ENCODE measurements around the gene OR13C3. TPM values are rescaled to one million over a fixed set of nuclear protein-coding genes. Genes with fewer than 3 reads are reported as not detected.
"Not testable (repeated sequence)": the region's sequence is repeated elsewhere in the genome, so short reads cannot be mapped to it uniquely, and the experiment has no call there.

Gene OR13C3
- total RNA-seq, 1 donor from 2014 or later: not detected

DNA sequence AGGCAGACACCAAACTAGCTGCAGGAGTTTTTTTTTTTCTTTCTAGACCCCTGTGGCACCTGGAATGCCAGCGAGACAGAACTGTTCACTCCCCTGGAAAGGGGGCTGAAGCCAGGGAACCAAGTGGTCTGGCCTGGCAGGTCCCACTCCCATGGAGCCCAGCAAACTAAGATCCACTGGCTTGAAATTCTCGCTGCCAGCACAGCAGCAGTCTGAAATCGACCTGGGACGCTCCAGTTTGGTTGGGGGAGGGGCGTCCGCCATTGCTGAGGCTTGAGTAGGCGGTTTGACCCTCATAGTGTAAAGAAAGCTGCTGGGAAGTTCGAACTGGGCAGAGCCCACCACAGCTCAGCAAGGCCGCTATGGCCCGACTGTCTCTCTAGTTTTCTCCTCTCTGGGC lies 16.4 kb downstream of the OR13C3 start:
- H3K36me3 Mint-ChIP-seq (ENCODE audit: low read depth); H3K9me3 Mint-ChIP-seq; DNase-seq (ENCODE audit: low spot score); H3K4me3 Mint-ChIP-seq; intact Hi-C loops (cut with micrococcal nuclease); H3K27me3 Mint-ChIP-seq (ENCODE audit: insufficient read depth); H3K4me1 Mint-ChIP-seq (ENCODE audit: low read depth); H3K27ac Mint-ChIP-seq: not testable (repeated sequence)

DNA sequence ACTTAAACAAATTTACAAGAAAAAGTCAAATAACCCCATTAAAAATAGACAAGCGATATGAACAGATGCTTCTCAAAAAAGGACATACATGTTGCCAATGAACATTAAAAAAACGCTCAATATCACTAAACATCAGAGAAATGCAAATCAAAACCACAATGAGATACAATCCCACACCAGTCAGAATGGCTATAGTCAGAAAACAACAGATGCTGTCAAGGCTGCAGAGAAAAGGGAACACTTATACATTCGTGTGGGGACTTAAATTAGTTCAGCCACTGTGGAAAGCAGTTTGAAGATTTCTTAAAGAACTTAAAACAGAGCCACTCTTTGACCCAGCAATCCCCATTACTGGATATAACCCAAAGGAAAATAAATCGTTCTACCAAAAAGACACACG lies 21.8 kb downstream of the OR13C3 start:
- intact Hi-C loops (cut with micrococcal nuclease): no loop called here
- no peaks in the 10 kb centered on the region for H3K4me1 Mint-ChIP-seq (ENCODE audit: low read depth)
- no peak overlapping the region for H3K27ac Mint-ChIP-seq
- no peak for DNase-seq (ENCODE audit: low spot score)
- H3K36me3 Mint-ChIP-seq (ENCODE audit: low read depth): no peaks in the 10 kb centered on the region
- no peak overlapping the region for H3K4me3 Mint-ChIP-seq
- H3K27me3 Mint-ChIP-seq (ENCODE audit: insufficient read depth): no peaks in the 10 kb centered on the region
- no peaks in the 10 kb centered on the region for H3K9me3 Mint-ChIP-seq

- intact Hi-C loops (cut with micrococcal nuclease): no loop called here
- Mint-ChIP-seq H3K4me1 (ENCODE audit: low read depth) (no peaks in the 10 kb centered on the region), H3K27me3 (ENCODE audit: insufficient read depth) (no peaks in the 10 kb centered on the region), H3K36me3 (ENCODE audit: low read depth) (no peaks in the 10 kb centered on the region), H3K9me3 (no peaks in the 10 kb centered on the region), H3K4me3 (no peak overlapping the region), H3K27ac (no peak overlapping the region)
- DNase-seq (ENCODE audit: low spot score): no peak
These were observed 30.1 kb downstream of the OR13C3 start for GRCh38 chr9:104506565-104506964.

DNA sequence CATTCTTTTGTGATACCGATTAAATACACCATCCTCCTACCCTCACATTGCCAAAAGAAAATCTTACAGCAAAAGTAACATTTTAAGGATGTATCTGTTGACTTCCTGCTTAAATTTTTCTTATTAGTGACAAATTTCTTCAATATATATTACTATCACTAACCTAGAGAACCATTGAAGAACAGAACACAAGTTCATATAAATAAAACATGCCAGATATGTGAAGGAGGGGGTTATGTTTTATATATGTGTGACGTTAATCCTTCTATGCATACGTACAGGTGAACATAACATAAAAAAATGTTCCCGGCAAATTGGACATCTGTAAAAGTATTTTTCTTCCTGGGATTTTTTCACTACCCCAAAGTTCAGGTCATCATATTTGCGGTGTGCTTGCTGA lies 32.7 kb downstream of the OR13C3 start, which contains the start of gene OR13F1:
OR13F1 (plus strand) TSS at position 301 of the 400 bp plus-strand sequence; CDS start at position 301, 0 bp downstream.
- no peaks in the 10 kb centered on the region for H3K9me3 Mint-ChIP-seq
- H3K4me3 Mint-ChIP-seq: no peak within 1 kb of the TSS
- no peak within 1 kb of the TSS for H3K27ac Mint-ChIP-seq
- no peaks in the 10 kb centered on the region for H3K27me3 Mint-ChIP-seq (ENCODE audit: insufficient read depth)
- DNase-seq (ENCODE audit: low spot score): no peak
- H3K4me1 Mint-ChIP-seq (ENCODE audit: low read depth): no peaks in the 10 kb centered on the region
- intact Hi-C loops (cut with micrococcal nuclease): no loop called here
- H3K36me3 Mint-ChIP-seq (ENCODE audit: low read depth): no peaks in the 10 kb centered on the region

GRCh38 chr9:104503440-104503839 lies 33.2 kb downstream of the OR13C3 start:
- no peaks in the 10 kb centered on the region for H3K36me3 Mint-ChIP-seq (ENCODE audit: low read depth)
- no peak for DNase-seq (ENCODE audit: low spot score)
- no peaks in the 10 kb centered on the region for H3K27me3 Mint-ChIP-seq (ENCODE audit: insufficient read depth)
- no peak overlapping the region for H3K27ac Mint-ChIP-seq
- intact Hi-C loops (cut with micrococcal nuclease): no loop called here
- H3K4me1 Mint-ChIP-seq (ENCODE audit: low read depth): no peaks in the 10 kb centered on the region
- no peak overlapping the region for H3K4me3 Mint-ChIP-seq
- H3K9me3 Mint-ChIP-seq: no peaks in the 10 kb centered on the region

DNA sequence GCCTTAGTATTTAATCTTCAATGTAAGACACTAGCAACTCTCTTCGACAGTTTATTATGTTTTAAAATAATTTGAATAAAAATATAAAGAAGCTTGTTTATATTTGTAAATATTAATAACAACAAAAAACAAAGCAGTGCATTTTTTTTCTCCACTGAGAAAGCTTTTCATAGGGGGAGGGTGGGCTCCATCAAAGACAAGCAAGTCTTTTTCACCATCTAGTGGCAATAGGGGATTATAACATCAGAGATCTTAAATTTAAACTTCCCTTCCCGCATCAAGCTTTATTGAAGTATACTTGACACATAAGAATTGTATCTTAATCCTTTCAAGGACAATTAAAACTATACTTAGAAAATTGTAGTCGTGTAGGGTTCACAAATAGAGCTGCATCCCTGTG lies 41.8 kb downstream of the OR13C3 start:
- Mint-ChIP-seq H3K27me3 (ENCODE audit: insufficient read depth) (no peaks in the 10 kb centered on the region), H3K36me3 (ENCODE audit: low read depth) (no peaks in the 10 kb centered on the region), H3K4me1 (ENCODE audit: low read depth) (no peaks in the 10 kb centered on the region), H3K4me3 (no peak overlapping the region), H3K9me3 (no peaks in the 10 kb centered on the region), H3K27ac (no peak overlapping the region)
- no peak for DNase-seq (ENCODE audit: low spot score)
- intact Hi-C loops (cut with micrococcal nuclease): no loop called here

Other genes with a start within 250 kb of the OR13C3 start
- not detected in 2 replicates for gene OR13F1, start 32.6 kb downstream of the OR13C3 start, total RNA-seq
- gene OR13C4, start 9.6 kb downstream of the OR13C3 start, total RNA-seq: not detected in 2 replicates
- gene OR13C8, start 32.3 kb upstream of the OR13C3 start, total RNA-seq: not detected in 2 replicates
- gene OR13C5, start 62.6 kb upstream of the OR13C3 start, total RNA-seq: not detected in 2 replicates
- not detected in 2 replicates for gene OR13C2, start 68.8 kb upstream of the OR13C3 start, total RNA-seq
- not detected in 2 replicates for gene OR13C9, start 81.3 kb upstream of the OR13C3 start, total RNA-seq
- gene OR13D1, start 157.7 kb upstream of the OR13C3 start, total RNA-seq: not detected in 2 replicates
- 8.3 and 9.2 TPM in 2 replicates for gene NIPSNAP3A, start 210.8 kb upstream of the OR13C3 start, total RNA-seq
- gene NIPSNAP3B, start 227.3 kb upstream of the OR13C3 start, total RNA-seq: 0.36 and 0.47 TPM in 2 replicates

Data from activated T-helper 1 cell treated with anti-CD3 and anti-CD28 coated beads, Interleukin-12 subunit alpha, Interleukin-12 subunit beta, Interleukin-2, Interleukin-4 antibody, amounts not matched to agents 30 ng/mL and 10 ng/mL and 1 ng/mL, durations not matched to agents 14 hours and 24 hours and 36 hours (primary cell).